Vagina (tissue), 2 donors: Measurements from ENCODE around the gene CRACDL.

Source experiments
- POLR2A ChIP-seq, 2 donors: fragments of 450-650 bp; IDR thresholded peaks; one replicate each; pipeline ENCODE4 v1.6.1; 2017; ENCODE audit warnings: antibody characterized with exemption in 2 of 2, mild to moderate bottlenecking in 2 of 2, moderate library complexity in 2 of 2
- TF ChIP-seq, protein P1 (sequence below), 3 experiments: fragments of 450-650 bp in 2 of 3; fragments of 200-600 bp in 1 of 3; sonication (generic) in 1 of 3; IDR thresholded peaks; one replicate each; pipeline ENCODE4 v1.5.1; 2017 to 2019; ENCODE audit warnings: antibody characterized with exemption in 3 of 3, mild to moderate bottlenecking in 2 of 3, moderate library complexity in 2 of 3

DNA sequence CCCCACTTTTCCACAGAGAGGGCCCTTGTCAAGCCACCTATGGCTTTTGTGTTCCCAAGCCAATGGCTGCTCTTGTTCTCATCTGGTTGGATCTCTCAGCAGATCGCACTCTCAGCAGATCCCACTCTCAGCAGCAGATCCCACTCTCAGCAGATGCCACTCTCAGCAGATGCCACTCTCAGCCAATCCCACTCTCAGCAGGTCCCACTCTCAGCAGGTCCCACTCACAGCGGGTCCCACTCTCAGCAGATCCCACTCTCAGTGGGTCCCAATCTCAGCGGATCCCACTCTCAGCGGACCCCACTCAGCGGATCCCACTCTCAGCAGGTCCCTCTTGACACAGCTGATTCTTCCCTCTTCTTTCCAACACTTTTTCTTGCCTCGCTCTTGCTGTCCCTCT lies 145.8 kb downstream of the CRACDL start:
- TF ChIP-seq POLR2A (IDR thresholded peaks at IDR 0.05), result no peak
- TF ChIP-seq, protein P1, sequence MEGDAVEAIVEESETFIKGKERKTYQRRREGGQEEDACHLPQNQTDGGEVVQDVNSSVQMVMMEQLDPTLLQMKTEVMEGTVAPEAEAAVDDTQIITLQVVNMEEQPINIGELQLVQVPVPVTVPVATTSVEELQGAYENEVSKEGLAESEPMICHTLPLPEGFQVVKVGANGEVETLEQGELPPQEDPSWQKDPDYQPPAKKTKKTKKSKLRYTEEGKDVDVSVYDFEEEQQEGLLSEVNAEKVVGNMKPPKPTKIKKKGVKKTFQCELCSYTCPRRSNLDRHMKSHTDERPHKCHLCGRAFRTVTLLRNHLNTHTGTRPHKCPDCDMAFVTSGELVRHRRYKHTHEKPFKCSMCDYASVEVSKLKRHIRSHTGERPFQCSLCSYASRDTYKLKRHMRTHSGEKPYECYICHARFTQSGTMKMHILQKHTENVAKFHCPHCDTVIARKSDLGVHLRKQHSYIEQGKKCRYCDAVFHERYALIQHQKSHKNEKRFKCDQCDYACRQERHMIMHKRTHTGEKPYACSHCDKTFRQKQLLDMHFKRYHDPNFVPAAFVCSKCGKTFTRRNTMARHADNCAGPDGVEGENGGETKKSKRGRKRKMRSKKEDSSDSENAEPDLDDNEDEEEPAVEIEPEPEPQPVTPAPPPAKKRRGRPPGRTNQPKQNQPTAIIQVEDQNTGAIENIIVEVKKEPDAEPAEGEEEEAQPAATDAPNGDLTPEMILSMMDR (IDR thresholded peaks at IDR 0.05), result no peak
